DOHH2 (cell line): ENCODE measurements around the gene RPS29.
A peak's percentile ranks its signal among the peaks of the same experiment; 100 is the strongest.
"Not testable (repeated sequence)": the region's sequence is repeated elsewhere in the genome, so short reads cannot be mapped to it uniquely, and the experiment has no call there.

Source experiments
- H3F3A ChIP-seq: fragments of 200-600 bp; sonication (generic), shearing (Covaris generic); 2 replicates; pipeline ENCODE4 v1.6.0; 2016; ENCODE audit warnings: antibody characterized with exemption, mild to moderate bottlenecking; ENCODE audit not compliant: control insufficient read depth, insufficient read depth
- H3K27ac ChIP-seq: fragments of 200-600 bp; sonication (generic); 2 replicates; pipeline ENCODE4 v1.5.1; 2014; ENCODE audit warnings: low read depth, mild to moderate bottlenecking, low read length, moderate library complexity
- H3K27me3 ChIP-seq: fragments of 200-600 bp; sonication (generic); 2 replicates; pipeline ENCODE4 v1.6.1; 2014; ENCODE audit warnings: mild to moderate bottlenecking, low read length, mixed read lengths; ENCODE audit not compliant: control insufficient read depth
- H3K36me3 ChIP-seq: fragments of 200-600 bp; sonication (generic); 2 replicates; pipeline ENCODE4 v1.6.1; 2014; ENCODE audit warnings: mild to moderate bottlenecking, low read length, moderate library complexity, mixed read lengths; ENCODE audit not compliant: control insufficient read depth
- H3K4me1 ChIP-seq: fragments of 200-600 bp; sonication (generic); 2 replicates; pipeline ENCODE4 v1.6.1; 2014; ENCODE audit warnings: mild to moderate bottlenecking, low read length, mixed read lengths; ENCODE audit not compliant: control insufficient read depth
- H3K4me2 ChIP-seq: fragments of 200-600 bp; sonication (generic); 2 replicates; pipeline ENCODE4 v1.6.0; 2014; ENCODE audit warnings: mild to moderate bottlenecking, low read length, moderate library complexity
- H3K4me3 ChIP-seq: fragments of 200-600 bp; sonication (generic); 2 replicates; pipeline ENCODE4 v1.5.1; 2014; ENCODE audit warnings: mild to moderate bottlenecking, low read length, mixed read lengths
- H3K79me2 ChIP-seq: fragments of 200-600 bp; sonication (generic); 2 replicates; pipeline ENCODE4 v1.6.1; 2014; ENCODE audit warnings: mild to moderate bottlenecking, low read length, mixed read lengths; ENCODE audit not compliant: control insufficient read depth
- H3K9me2 ChIP-seq: fragments of 200-600 bp; sonication (generic); replicated peaks from 2 replicates; pipeline ENCODE4 v1.6.1; 2014; ENCODE audit warnings: mild to moderate bottlenecking, low read length, mixed read lengths; ENCODE audit not compliant: control insufficient read depth
- H3K9me3 ChIP-seq: fragments of 200-600 bp; sonication (generic); 2 replicates; pipeline ENCODE4 v1.6.1; 2014; ENCODE audit warnings: antibody characterized with exemption, low read length, mixed read lengths; ENCODE audit not compliant: control insufficient read depth, insufficient read depth
- H4K20me1 ChIP-seq: fragments of 200-600 bp; sonication (generic); 2 replicates; pipeline ENCODE4 v1.6.0; 2014; ENCODE audit warnings: low read depth, mild to moderate bottlenecking, antibody characterized with exemption, low read length, moderate library complexity; ENCODE audit not compliant: control insufficient read depth, insufficient read depth
- EZH2phosphoT487 ChIP-seq: fragments of 200-600 bp; sonication (generic); IDR thresholded peaks from 2 replicates; pipeline ENCODE4 v1.6.1; 2017; ENCODE audit warnings: borderline replicate concordance, mild to moderate bottlenecking, antibody characterized with exemption, low read length, moderate library complexity, mixed read lengths
- TF ChIP-seq, protein P1 (sequence below): fragments of 200-600 bp; sonication (generic); IDR thresholded peaks from one replicate; pipeline ENCODE4 v1.5.1; 2014; ENCODE audit warnings: antibody characterized with exemption, mild to moderate bottlenecking, low read depth, low read length; ENCODE audit not compliant: poor library complexity, severe bottlenecking

The RPS29 gene

GRCh38 chr14:49621114-49621881, 35.1 kb upstream of the RPS29 start:
- TF ChIP-seq, protein P1, sequence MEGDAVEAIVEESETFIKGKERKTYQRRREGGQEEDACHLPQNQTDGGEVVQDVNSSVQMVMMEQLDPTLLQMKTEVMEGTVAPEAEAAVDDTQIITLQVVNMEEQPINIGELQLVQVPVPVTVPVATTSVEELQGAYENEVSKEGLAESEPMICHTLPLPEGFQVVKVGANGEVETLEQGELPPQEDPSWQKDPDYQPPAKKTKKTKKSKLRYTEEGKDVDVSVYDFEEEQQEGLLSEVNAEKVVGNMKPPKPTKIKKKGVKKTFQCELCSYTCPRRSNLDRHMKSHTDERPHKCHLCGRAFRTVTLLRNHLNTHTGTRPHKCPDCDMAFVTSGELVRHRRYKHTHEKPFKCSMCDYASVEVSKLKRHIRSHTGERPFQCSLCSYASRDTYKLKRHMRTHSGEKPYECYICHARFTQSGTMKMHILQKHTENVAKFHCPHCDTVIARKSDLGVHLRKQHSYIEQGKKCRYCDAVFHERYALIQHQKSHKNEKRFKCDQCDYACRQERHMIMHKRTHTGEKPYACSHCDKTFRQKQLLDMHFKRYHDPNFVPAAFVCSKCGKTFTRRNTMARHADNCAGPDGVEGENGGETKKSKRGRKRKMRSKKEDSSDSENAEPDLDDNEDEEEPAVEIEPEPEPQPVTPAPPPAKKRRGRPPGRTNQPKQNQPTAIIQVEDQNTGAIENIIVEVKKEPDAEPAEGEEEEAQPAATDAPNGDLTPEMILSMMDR, result no peak
- no peak for TF ChIP-seq EZH2phosphoT487
- Histone ChIP-seq H3K4me3 (peak overlapping the region; percentile 94), H3K9me2 (no peaks in the 10 kb centered on the region), H3F3A (peaks cover 36% of the 10 kb centered on the region), H4K20me1 (peaks cover 34% of the 10 kb centered on the region; the same call in 1 of the 2 replicates), H3K27me3 (no peaks in the 10 kb centered on the region), H3K27ac (peak overlapping the region; percentile 86), H3K4me2 (peak overlapping the region; percentile 85), H3K9me3 (no peaks in the 10 kb centered on the region), H3K4me1 (peaks cover 49% of the 10 kb centered on the region), H3K79me2 (peaks cover 97% of the 10 kb centered on the region), H3K36me3 (peaks cover 88% of the 10 kb centered on the region)

DNA sequence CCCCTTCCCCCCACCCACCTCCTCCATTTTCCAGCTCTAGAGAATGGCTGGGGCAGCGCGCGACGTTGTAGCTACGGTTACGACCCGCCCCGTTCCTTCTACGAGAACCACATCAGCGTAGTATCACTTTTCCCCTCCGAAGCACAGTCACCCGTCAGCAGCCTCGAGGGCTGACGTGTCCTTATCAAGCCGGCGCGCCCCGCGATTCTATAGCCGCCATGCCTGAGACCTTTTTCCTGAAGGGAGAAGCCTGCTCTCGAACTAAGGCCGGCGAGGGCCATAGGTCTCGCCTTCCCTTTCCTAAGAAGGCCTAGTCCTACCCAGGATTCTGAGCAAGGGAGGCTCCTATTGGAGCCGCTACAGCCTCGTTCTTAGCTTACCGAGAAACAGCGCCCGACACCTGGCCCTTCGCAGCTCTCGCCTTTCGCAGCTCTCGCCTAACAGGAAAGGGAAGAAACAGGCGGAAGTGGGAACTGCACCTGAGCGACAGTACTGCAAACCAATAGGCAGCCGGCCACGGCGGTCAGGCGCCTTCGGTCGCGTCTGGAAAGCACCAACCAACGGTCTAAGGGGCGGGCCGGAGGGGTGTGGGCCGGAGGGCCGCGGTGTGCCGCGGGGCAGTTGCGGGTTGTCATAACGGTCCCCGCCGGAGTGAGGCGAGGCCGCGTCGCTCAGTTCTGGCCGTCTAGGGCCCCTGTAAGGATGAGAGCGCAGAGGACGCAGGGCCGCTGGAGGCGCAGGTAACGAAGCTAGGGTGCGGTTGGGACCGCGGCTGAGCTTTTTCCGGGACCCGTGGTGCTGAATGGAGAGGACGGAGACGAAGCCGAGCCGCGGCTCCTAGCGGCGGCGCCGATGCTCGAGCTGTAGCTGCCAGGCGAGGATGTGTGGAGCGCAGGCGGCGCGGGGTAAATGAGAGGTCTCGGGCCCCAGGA, 34.3 kb upstream of the RPS29 start, which contains the start of the genes MGAT2 and RPL36AL:
Gene MGAT2, plus strand, starts transcription at position 618 of the 932 bp plus-strand sequence. CDS start 470 bp downstream, outside the sequence.
Gene RPL36AL, minus strand, starts transcription at position 445 of the 932 bp plus-strand sequence. CDS start 1,522 bp downstream, outside the sequence.
- Histone ChIP-seq H3K9me3 (no peaks in the 10 kb centered on the region), H3K9me2 (no peaks in the 10 kb centered on the region), H3K27ac (peak within 1 kb of the TSS; percentile 86), H3F3A (peaks cover 38% of the 10 kb centered on the region), H3K4me2 (peak within 1 kb of the TSS; percentile 85), H4K20me1 (peaks cover 31% of the 10 kb centered on the region; the same call in 1 of the 2 replicates), H3K36me3 (peaks cover 89% of the 10 kb centered on the region), H3K4me3 (peak within 1 kb of the TSS; percentile 94), H3K27me3 (no peaks in the 10 kb centered on the region), H3K79me2 (peaks cover 94% of the 10 kb centered on the region), H3K4me1 (peaks cover 46% of the 10 kb centered on the region)
- TF ChIP-seq, protein P1, result no peak
- no peak for TF ChIP-seq EZH2phosphoT487

DNA sequence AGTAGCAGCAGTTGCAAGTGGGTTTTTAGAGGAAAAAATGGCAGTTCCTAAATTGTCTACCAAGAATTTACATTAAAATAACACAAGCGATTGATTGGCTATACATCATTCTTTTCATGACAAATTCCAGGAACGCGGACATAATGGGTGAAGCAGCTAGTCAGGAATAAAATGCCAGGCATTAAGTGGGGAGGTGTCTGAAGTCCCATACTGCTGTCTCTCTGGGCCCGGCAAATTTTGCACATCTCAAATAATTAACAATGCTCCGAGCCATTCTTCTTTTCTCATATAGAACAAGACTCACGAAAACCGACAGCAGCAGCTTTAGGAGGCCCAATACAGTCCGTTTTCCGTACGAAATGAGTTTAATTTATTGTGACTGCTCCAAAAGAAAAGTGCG, 33.5 kb upstream of the RPS29 start:
- Histone ChIP-seq H3K27ac (peak overlapping the region; percentile 86), H3K36me3 (peaks cover 88% of the 10 kb centered on the region), H3K4me1 (peaks cover 45% of the 10 kb centered on the region), H3K79me2 (peaks cover 90% of the 10 kb centered on the region), H4K20me1 (peaks cover 30% of the 10 kb centered on the region; the same call in 1 of the 2 replicates), H3K4me3 (peak overlapping the region; percentile 94), H3K9me3 (no peaks in the 10 kb centered on the region), H3K27me3 (no peaks in the 10 kb centered on the region), H3F3A (peaks cover 36% of the 10 kb centered on the region), H3K4me2 (peak overlapping the region; percentile 85), H3K9me2 (no peaks in the 10 kb centered on the region)
- no peak for TF ChIP-seq EZH2phosphoT487
- TF ChIP-seq, protein P1, result no peak

GRCh38 chr14:49619273-49619672, 33.1 kb upstream of the RPS29 start:
- Histone ChIP-seq H3K4me2 (peak overlapping the region; percentile 85), H3F3A (peaks cover 39% of the 10 kb centered on the region), H3K4me3 (peak overlapping the region; percentile 94), H3K4me1 (peaks cover 41% of the 10 kb centered on the region), H3K36me3 (peaks cover 88% of the 10 kb centered on the region), H4K20me1 (peaks cover 30% of the 10 kb centered on the region; the same call in 1 of the 2 replicates), H3K79me2 (peaks cover 90% of the 10 kb centered on the region)
- not testable (repeated sequence) for H3K9me3 ChIP-seq, H3K27ac ChIP-seq, H3K27me3 ChIP-seq, H3K9me2 ChIP-seq
